ENCODE measurements around the gene TAB2.

DNA sequence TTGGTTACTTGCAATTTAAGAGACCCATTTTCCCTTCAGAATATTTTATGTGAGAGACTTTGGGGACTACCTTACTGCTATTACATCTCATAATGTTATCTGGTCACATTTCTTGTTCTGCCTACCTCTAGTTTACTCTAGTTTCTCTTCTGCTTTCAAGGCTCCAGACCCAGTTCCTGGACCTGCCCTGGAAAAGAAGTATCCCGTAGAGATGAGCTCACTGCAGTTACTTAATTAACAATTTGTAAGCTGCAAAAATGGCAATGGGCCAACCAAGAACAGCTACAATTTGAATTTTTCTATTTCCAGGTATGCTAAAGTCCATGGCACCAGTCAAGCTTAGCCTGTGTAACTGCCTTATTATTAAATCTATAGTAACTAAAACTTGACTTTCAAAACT, 25.0 kb downstream of the TAB2 start:
- TF ChIP-seq, protein P1, sequence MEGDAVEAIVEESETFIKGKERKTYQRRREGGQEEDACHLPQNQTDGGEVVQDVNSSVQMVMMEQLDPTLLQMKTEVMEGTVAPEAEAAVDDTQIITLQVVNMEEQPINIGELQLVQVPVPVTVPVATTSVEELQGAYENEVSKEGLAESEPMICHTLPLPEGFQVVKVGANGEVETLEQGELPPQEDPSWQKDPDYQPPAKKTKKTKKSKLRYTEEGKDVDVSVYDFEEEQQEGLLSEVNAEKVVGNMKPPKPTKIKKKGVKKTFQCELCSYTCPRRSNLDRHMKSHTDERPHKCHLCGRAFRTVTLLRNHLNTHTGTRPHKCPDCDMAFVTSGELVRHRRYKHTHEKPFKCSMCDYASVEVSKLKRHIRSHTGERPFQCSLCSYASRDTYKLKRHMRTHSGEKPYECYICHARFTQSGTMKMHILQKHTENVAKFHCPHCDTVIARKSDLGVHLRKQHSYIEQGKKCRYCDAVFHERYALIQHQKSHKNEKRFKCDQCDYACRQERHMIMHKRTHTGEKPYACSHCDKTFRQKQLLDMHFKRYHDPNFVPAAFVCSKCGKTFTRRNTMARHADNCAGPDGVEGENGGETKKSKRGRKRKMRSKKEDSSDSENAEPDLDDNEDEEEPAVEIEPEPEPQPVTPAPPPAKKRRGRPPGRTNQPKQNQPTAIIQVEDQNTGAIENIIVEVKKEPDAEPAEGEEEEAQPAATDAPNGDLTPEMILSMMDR (IDR thresholded peaks at IDR 0.05; ENCODE audit: insufficient read depth, low read depth, low read length), result no peak
- TF ChIP-seq EZH2 (IDR thresholded peaks at IDR 0.05; ENCODE audit: insufficient read depth, low read length), result no peak
